Gastroesophageal sphincter (tissue), 3 donors: ENCODE data around the gene PDIA5.
A peak's percentile ranks its signal among the peaks of the same experiment; 100 is the strongest.

Experiments
- EP300 ChIP-seq: sonication (generic); formaldehyde crosslinking; IDR thresholded peaks from one replicate; pipeline ENCODE4 v1.6.1; 2017; ENCODE audit warnings: antibody characterized with exemption, mild to moderate bottlenecking
- POLR2AphosphoS5 ChIP-seq: sonication (generic); formaldehyde crosslinking; IDR thresholded peaks from one replicate; pipeline ENCODE4 v1.6.1; 2017; ENCODE audit warnings: antibody characterized with exemption
- TF ChIP-seq, protein P1 (sequence below), 4 experiments: fragments of 200-600 bp in 2 of 4; fragments of 450-650 bp in 2 of 4; sonication (generic) in 1 of 4; IDR thresholded peaks; one replicate each; pipeline ENCODE4 v1.5.1; 2017 to 2019; ENCODE audit warnings: antibody characterized with exemption in 4 of 4, mild to moderate bottlenecking in 2 of 4, moderate library complexity in 2 of 4

DNA sequence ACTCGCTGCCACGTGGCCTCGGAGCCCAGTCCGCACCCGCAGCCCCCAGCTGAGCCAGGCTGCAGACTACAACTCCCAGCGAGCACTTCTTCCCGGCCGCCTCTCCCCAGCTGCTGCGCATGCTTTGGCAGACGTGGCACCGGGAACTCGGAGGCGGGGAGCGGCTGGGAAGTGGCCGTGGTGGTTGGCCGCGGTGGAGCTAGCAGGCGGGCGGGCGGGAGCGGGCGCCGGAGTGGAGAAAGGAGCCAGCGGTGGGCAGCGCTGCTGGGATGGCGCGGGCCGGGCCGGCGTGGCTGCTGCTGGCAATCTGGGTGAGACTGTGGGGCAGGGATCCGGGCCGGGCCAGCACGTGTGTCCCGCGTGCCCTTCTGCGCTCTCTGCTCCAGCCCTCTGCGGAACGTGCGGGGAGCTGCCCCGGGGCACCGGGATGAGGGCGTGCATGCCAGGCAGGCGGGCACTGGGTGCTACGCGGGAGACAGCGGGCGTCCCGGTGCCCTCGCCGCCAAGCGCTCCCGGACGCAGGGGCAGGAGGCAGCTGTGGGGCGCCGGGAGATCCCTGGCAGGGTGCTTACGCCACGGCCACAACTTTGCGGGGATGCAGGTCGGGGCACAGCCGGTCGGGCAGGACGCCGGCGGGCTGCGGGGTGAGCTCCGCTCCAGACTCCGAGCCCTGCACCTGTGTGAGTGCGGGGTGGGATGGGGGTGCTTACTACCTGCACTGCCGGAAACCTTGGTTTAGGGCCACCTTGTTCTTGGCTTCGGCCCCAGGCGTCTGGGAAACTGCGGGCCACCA is at the start of gene PDIA5:
- TF ChIP-seq EP300 (no peak), POLR2AphosphoS5 (peak; percentile 76)
- TF ChIP-seq, protein P1, sequence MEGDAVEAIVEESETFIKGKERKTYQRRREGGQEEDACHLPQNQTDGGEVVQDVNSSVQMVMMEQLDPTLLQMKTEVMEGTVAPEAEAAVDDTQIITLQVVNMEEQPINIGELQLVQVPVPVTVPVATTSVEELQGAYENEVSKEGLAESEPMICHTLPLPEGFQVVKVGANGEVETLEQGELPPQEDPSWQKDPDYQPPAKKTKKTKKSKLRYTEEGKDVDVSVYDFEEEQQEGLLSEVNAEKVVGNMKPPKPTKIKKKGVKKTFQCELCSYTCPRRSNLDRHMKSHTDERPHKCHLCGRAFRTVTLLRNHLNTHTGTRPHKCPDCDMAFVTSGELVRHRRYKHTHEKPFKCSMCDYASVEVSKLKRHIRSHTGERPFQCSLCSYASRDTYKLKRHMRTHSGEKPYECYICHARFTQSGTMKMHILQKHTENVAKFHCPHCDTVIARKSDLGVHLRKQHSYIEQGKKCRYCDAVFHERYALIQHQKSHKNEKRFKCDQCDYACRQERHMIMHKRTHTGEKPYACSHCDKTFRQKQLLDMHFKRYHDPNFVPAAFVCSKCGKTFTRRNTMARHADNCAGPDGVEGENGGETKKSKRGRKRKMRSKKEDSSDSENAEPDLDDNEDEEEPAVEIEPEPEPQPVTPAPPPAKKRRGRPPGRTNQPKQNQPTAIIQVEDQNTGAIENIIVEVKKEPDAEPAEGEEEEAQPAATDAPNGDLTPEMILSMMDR (IDR thresholded peaks at IDR 0.05) = no peak
